OCI-LY3 (cell line): ENCODE data around the gene LIFR.

Experiments used
- CTCF ChIP-seq: fragments of 200-600, 300-600 bp; sonication (generic); IDR thresholded peaks from 2 replicates; pipeline ENCODE4 v1.5.1; 2014; ENCODE audit warnings: antibody characterized with exemption, low read length, low read depth
- EZH2phosphoT487 ChIP-seq: fragments of 200-600 bp; shearing (Covaris generic); IDR thresholded peaks from 2 replicates; pipeline ENCODE4 v1.6.1; 2018; ENCODE audit warnings: antibody characterized with exemption, mixed run types, low read depth

- no peak for TF ChIP-seq CTCF
- TF ChIP-seq EZH2phosphoT487, result no peak
Observed at GRCh38 chr5:38535248-38535750, 21.1 kb downstream of the LIFR start.
